NCI-H526 (cell line): ENCODE measurements around the gene PCA3.
"Not testable (repeated sequence)": the region's sequence is repeated elsewhere in the genome, so short reads cannot be mapped to it uniquely, and the experiment has no call there.

Experiments used
- DNase-seq, 2 experiments: peaks; one replicate each; lab custom pipeline; 2025; lab: John Stamatoyannopoulos, UW

PCA3 gene

GRCh38 chr9:76764138-76764537, at the start of gene PCA3:
Gene PCA3 (plus strand): TSS chr9:76764438.
- DNase-seq = no peak

GRCh38 chr9:76716085-76716672, 48.1 kb upstream of the PCA3 start:
- no peak for DNase-seq

GRCh38 chr9:76717176-76717575, 47.1 kb upstream of the PCA3 start:
- DNase-seq = no peak

- DNase-seq = no peak
Measured at GRCh38 chr9:76717613-76718012, 46.6 kb upstream of the PCA3 start.

GRCh38 chr9:76718166-76718565, 46.1 kb upstream of the PCA3 start:
- no peak for DNase-seq

- no peak for DNase-seq
Measured at GRCh38 chr9:76720245-76720644, 44.0 kb upstream of the PCA3 start.

- no peak for DNase-seq
Measured at GRCh38 chr9:76725011-76725546, 39.2 kb upstream of the PCA3 start.

GRCh38 chr9:76725885-76726284, 38.4 kb upstream of the PCA3 start:
- no peak for DNase-seq

- no peak for DNase-seq
Measured at GRCh38 chr9:76729116-76729515, 35.1 kb upstream of the PCA3 start.

- no peak for DNase-seq
Measured at GRCh38 chr9:76729980-76730737, 34.1 kb upstream of the PCA3 start.

GRCh38 chr9:76730801-76731200, 33.4 kb upstream of the PCA3 start:
- no peak for DNase-seq

GRCh38 chr9:76732341-76732958, 31.8 kb upstream of the PCA3 start:
- no peak for DNase-seq

GRCh38 chr9:76733096-76733495, 31.1 kb upstream of the PCA3 start:
- DNase-seq = no peak

- no peak for DNase-seq
Measured at GRCh38 chr9:76734716-76735115, 29.5 kb upstream of the PCA3 start.

GRCh38 chr9:76737154-76737902, 26.9 kb upstream of the PCA3 start:
- no peak for DNase-seq

- DNase-seq = no peak
Measured at GRCh38 chr9:76738402-76738801, 25.8 kb upstream of the PCA3 start.

GRCh38 chr9:76741524-76741923, 22.7 kb upstream of the PCA3 start:
- no peak for DNase-seq

- DNase-seq = not testable (repeated sequence)
Measured at GRCh38 chr9:76742890-76743289, 21.3 kb upstream of the PCA3 start.

- no peak for DNase-seq
Measured at GRCh38 chr9:76743931-76744330, 20.3 kb upstream of the PCA3 start.

GRCh38 chr9:76744336-76744735, 19.9 kb upstream of the PCA3 start:
- no peak for DNase-seq

GRCh38 chr9:76751001-76751400, 13.2 kb upstream of the PCA3 start:
- no peak for DNase-seq

GRCh38 chr9:76756268-76756640, 8.0 kb upstream of the PCA3 start:
- peak; percentile 3 to 52 for DNase-seq
